Endometrial microvascular endothelial cells (primary cell): Measurements from ENCODE around the gene NYNRIN. TPM values are rescaled to one million over a fixed set of nuclear protein-coding genes. Genes with fewer than 3 reads are reported as not detected.
"Not testable (repeated sequence)": the region's sequence is repeated elsewhere in the genome, so short reads cannot be mapped to it uniquely, and the experiment has no call there.

Experiments
- in situ Hi-C: cut with HindIII; loops from 2 replicates; pipeline ENCODE4 v1.10.0; 2017; ENCODE audit warnings: low sequenced_read_pairs, low pct_unique_long_range_greater_than_20kb; ENCODE audit errors: inconsistent ontology term
- total RNA-seq: library from RNA; depleted of rRNA; stranded (reverse); fragments of >200 nt; gene quantifications from one replicate; pipeline ENCODE4 v1.2.3, GENCODE V29; 2015; ENCODE audit errors: inconsistent ontology term

Gene NYNRIN
- total RNA-seq, 1 donor from 2014 or later = 6.9 TPM

- in situ Hi-C loops = loop anchor here (5.0 kb wide), 1 partner anchor 70 kb away; the partner anchor contains the start of gene NFATC4
These were observed 38.9 kb downstream of the NYNRIN start for GRCh38 chr14:24437736-24438067.

- in situ Hi-C loops = loop anchor here (5.0 kb wide), 1 partner anchor 71 kb away; the partner anchor contains the start of gene NFATC4
These were observed 39.7 kb downstream of the NYNRIN start for GRCh38 chr14:24438223-24439097.

GRCh38 chr14:24439257-24439656, 40.5 kb downstream of the NYNRIN start:
- in situ Hi-C loops = loop anchor here (5.0 kb wide), 1 partner anchor 72 kb away; the partner anchor contains the start of gene NFATC4

- in situ Hi-C loops = loop anchor here (5.0 kb wide), 1 partner anchor 73 kb away; the partner anchor contains the start of gene NFATC4
These were observed 41.2 kb downstream of the NYNRIN start for GRCh38 chr14:24439830-24440605.

DNA sequence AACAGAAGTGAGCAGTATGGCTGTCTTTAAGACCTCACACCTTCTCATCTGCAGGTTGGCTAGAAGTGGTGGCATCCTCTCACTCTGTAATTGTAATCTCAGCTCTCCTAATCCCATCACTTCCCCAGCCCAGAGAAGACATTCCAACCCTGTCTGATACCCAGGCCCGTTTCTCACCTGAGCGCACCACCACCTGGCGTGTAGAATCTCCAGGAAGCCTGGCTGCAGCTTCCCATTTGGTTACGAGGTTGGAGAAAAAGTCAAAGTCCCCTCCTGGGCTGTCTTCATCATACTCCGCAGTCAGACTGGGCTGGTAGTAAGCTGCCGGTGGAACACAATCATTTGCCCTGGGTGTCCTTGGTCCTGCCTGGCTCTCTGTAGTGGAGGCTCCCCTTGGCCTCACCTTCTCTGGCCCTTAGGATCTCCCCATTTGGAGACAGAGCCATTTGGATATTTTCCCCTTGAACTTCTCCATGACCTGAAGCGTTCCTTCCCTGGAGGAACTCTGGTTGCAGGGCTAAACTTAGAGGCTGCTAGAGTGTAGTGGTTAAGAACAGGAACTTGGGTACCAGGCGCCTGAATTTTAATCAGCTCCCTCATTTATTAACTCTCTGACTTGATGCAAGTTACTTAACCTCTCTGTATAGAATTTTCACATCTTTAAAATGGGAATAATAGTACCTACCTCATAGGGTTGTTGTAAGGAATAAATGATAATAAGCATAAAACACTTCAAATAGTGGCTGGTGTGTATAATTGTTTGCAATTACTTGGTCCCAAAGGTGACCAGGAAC, 42.0 kb downstream of the NYNRIN start:
- in situ Hi-C loops = no loop called here

- in situ Hi-C loops = no loop called here
These were observed 42.7 kb downstream of the NYNRIN start for GRCh38 chr14:24441485-24441884.

DNA sequence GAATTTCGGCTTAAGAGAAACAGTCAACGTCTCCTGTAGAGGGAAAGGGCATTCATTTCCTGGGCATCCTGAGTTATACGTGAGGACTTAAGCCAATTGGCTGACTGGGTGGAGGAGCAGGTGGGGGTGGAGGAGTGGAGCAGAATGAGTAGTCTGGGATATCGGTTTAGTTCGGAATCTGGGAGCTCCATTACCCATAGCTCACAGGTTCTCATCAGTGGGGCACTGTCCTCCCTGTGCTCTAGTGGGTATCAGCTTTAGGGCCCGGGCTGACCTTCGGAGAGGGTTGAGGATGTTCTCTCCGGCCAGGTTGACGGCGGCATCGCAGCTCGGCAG, 43.1 kb downstream of the NYNRIN start:
- in situ Hi-C loops = no loop called here

- in situ Hi-C loops = no loop called here
These were observed 43.6 kb downstream of the NYNRIN start, which contains the start of gene SDR39U1 for GRCh38 chr14:24442240-24443052. TSS of gene SDR39U1 (minus strand) at chr14:24442776. CDS start at chr14:24442769, 7 bp downstream.

- in situ Hi-C loops = no loop called here
These were observed 44.4 kb downstream of the NYNRIN start for GRCh38 chr14:24443053-24443665.

GRCh38 chr14:24450828-24451227, 52.0 kb downstream of the NYNRIN start:
- in situ Hi-C loops = not testable (repeated sequence)

DNA sequence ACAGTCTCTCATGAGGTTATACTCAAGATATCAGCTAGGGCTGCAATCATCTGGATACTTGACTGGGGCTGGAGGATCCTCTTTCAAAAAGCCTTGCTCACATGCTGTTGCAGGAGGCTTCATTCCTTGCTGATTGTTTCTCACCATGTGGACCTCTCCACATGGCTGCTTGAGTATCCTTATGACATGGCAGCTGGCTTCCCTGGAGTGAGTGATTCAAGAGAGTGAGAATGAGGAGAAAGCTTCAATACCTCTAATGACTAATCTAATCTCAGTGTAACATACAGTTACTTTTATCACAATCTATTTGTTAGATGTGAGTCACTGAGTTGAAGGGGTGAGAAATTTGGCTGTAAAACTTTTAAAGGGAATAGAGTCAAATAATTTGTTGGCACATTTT, 58.2 kb downstream of the NYNRIN start:
- in situ Hi-C loops = no loop called here

DNA sequence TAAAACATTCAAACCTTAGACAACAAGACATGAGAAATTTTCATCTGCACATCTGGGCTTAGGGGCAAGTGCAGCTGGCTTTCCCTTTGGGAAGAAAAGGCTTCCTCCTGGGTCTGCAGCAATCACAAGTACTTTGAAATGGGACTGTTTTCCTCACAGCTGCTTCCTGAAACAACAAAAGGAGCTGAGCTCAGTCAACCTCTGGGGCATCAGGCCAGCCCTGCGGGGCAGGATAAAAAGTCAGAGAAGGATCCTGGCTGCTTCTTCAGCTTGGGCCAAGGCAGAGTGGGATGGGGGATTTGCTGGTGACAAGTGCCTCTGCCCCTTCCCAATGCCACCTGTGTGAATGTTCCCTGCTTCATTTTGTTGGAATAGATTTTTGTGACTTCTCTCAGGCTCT, 59.9 kb downstream of the NYNRIN start:
- in situ Hi-C loops = no loop called here

- in situ Hi-C loops = no loop called here
These were observed 60.5 kb downstream of the NYNRIN start for GRCh38 chr14:24459331-24459730.

- in situ Hi-C loops = no loop called here
These were observed 62.5 kb downstream of the NYNRIN start for GRCh38 chr14:24461336-24461735.

DNA sequence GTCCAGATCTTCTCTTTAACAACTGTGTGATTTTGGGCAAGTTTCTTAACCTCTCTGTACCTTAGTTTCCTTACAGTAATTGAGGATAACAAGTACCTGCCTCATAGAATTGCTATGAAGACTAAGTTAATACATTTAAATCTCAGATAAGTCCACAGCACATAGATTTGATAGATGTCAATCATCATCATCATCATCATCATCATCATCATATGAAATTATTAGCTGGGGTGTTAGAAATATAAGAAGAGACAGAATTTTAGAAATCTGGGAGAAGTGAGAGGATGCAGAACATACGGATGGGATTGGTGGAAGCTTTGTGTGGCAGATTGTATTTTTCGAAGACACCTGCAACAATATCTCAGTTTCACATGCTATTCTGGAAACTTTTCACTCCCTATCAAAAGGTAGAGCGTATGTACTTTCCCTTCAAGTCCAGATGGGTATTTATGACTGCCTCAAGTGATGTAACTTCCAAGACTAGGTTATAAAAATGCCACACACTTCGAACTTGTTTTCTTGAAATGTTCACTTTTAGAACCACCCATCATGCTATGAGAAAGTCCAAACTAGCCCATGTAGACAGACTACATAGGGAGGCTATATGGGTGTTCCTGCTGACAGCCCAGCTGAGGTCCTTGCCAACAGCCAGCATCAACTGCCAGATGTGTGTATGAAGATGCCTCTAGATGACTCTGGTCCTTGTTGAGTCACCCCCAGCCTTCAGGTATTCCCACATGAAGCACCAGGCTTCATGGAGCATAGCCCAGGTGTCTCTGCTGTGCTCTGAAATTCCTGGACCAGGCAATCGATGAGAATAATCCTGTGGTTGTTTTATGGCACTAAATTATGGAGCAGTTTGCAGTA, 64.4 kb downstream of the NYNRIN start:
- in situ Hi-C loops = no loop called here

- in situ Hi-C loops = no loop called here
These were observed 65.3 kb downstream of the NYNRIN start for GRCh38 chr14:24463884-24464785.
